HK-2 (cell line): ENCODE measurements around the gene S100A6.
A peak's percentile ranks its signal among the peaks of the same experiment; 100 is the strongest.
"Not testable (repeated sequence)": the region's sequence is repeated elsewhere in the genome, so short reads cannot be mapped to it uniquely, and the experiment has no call there.

ENCODE experiments used
- DNase-seq: peaks from one replicate; pipeline ENCODE4 v3.0.0-alpha.2; 2018; ENCODE audit not compliant: unreplicated experiment

The S100A6 gene

GRCh38 chr1:153563991-153564390, 28.2 kb upstream of the S100A6 start:
- DNase-seq = no peak

DNA sequence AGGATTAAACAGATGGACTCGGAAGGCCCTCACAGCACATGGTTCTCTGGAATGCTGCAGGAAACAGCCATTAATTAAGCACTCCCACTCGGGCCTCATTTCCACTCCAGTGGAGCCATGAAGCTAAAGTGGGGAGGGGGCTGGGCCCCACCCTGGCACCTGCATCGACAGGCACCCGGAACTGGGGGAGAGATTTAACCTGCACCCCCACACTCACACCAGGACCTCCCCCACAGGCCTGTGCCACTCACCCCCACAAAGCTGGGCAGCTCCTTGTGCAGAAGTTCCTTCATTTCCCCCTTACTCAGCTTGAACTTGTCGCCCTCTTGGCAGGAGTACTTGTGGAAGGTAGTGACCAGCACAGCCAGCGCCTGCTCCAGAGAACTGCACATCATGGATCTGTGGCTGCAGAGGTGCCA, 27.7 kb upstream of the S100A6 start:
- DNase-seq = no peak

DNA sequence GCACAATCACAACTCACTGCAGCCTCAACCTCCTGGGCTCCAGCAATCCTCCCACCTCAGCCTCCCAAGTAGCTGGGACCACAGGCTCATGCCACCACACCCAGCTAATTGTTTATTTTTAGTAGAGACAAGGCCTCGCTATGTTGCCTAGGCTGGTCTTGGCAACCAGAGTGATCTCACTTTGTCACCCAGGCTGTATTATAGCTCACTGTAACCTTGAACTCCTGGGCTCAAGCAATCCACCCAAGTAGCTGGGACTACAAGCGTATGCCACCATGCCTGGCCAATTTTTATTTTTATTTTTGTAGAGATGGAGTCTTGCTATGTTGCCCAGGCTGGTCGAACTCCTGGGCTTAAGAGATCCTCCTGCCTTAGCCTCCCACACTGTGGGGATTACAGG, 26.2 kb upstream of the S100A6 start:
- not testable (repeated sequence) for DNase-seq

- DNase-seq = no peak
These were observed 25.7 kb upstream of the S100A6 start for GRCh38 chr1:153561466-153561985.

DNA sequence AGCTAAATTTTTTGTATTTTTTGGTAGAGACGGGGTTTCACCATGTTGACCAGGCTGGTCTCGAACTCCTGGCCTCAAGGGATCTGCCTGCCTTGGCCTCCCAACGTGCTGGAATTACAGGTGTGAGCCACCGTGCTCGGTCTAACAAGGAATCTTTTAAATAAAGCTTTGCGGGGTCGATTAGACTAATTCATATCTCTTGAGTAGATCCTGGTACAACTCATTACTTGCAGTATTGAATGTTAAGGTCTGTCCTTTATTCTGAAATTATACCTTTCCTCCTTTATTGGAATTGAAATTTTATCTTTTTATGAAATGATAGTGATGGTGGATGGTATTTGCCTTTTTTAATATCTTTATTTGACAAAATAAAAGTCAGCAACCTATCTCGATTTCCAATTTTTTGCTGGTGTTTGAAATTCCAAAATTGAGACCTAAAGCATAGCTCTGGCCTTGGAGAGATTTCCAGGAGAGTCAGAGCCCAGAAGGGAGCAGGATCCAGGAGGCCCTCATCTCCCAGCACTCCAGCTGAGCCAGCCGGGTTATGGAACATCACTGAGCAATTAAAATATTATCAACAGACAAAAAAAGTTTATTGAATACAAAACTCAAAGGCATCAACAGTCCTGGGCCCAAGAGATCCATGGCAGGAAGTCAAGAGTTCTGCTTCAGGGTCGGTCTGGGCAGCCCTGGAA, 25.1 kb upstream of the S100A6 start:
- DNase-seq = no peak

DNA sequence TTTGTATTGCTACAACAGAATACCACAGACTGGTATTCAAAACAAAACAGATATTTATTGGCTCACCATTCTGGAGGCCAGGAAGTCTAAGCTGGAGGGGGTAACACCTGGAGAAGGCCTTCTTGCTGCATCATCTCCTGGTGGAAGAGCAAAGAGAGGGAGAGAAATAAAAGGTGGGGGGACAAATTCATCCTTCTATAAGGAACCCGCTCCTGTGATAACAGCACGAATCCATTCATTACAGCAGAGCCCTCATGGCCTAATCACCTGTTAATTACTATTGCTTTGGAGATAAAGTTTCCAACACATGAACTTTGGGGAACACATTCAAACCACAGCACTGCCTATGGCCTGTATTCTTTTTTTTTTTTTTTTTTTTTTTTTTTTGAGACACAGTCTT, 24.4 kb upstream of the S100A6 start:
- DNase-seq = no peak

GRCh38 chr1:153557877-153558276, 22.1 kb upstream of the S100A6 start:
- no peak for DNase-seq

GRCh38 chr1:153556348-153556747, 20.6 kb upstream of the S100A6 start:
- DNase-seq = no peak

DNA sequence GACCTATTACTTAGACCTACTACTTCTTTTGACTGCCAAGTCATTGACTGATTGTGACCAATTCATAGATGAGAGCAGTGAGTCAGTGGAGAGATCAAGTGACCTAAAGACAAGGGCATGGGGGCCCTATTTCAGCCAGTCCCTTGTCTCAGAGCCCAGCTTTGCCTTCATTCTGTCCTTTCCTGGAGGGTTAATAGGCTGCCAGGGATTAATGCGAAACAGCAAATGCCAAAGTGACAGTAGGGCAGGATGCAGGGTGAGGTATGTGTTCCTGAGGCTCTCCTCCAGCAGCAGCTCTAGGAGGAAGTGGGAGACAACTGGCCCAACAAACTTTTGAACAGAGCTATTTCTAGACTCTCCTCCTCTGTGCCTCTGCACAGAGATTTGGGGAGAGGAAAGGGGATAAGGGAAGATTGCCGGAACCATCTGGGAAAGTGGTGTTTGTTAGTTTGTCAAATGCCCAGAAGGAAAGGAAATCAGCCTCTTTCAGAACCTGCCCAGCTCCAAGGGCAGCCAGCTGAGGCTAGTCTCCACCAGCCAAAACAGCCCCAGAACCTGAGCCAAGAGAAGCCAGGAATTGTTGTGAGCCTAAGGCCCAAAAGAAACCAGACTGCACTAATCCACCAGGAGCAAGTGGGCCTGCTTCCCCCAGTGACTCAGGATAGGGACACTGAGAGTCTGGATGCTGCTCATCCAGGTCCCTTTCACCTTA, 18.2 kb upstream of the S100A6 start:
- no peak for DNase-seq

- DNase-seq = no peak
These were observed 17.3 kb upstream of the S100A6 start for GRCh38 chr1:153553096-153553495.

DNA sequence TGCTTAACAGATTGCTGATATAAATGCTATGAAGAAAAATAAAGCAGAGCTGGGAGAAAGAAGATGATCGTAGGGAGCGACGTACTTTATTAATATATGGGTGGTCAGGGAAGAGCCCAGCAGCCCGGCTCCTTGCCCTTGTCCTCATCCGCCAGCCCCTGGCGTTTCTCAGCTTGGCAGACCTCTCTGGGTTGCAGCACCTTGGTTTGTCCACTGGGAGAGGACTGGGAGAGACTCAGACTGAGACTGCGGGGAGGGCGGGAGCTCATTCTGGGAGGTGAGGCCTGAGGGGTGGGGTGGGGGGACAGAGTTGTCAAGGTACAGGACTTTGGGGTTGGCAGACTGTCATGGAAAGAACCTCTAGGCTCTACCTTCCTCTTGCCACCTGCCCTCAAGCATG, 16.5 kb upstream of the S100A6 start:
- DNase-seq = no peak

GRCh38 chr1:153550827-153551500, 15.2 kb upstream of the S100A6 start:
- no peak for DNase-seq

DNA sequence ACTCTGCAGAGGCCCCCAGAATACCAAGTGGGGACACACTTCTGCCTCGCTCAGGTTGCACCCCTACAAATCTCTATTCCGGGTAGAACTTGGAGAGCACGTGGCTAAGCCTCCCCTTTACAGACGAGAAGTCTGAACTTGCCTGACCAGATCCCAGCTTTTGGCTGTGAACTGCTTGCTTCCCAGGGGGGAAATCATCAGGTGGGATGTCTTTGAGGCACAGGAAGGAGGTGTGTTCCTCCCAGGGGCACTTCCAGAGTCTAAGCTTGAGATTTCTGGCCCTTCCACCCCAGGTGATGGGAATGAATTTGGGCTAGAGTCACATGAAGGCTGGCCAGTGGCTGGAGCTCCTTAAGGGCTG, 14.6 kb upstream of the S100A6 start:
- no peak for DNase-seq

GRCh38 chr1:153549741-153550397, 14.1 kb upstream of the S100A6 start:
- no peak for DNase-seq

DNA sequence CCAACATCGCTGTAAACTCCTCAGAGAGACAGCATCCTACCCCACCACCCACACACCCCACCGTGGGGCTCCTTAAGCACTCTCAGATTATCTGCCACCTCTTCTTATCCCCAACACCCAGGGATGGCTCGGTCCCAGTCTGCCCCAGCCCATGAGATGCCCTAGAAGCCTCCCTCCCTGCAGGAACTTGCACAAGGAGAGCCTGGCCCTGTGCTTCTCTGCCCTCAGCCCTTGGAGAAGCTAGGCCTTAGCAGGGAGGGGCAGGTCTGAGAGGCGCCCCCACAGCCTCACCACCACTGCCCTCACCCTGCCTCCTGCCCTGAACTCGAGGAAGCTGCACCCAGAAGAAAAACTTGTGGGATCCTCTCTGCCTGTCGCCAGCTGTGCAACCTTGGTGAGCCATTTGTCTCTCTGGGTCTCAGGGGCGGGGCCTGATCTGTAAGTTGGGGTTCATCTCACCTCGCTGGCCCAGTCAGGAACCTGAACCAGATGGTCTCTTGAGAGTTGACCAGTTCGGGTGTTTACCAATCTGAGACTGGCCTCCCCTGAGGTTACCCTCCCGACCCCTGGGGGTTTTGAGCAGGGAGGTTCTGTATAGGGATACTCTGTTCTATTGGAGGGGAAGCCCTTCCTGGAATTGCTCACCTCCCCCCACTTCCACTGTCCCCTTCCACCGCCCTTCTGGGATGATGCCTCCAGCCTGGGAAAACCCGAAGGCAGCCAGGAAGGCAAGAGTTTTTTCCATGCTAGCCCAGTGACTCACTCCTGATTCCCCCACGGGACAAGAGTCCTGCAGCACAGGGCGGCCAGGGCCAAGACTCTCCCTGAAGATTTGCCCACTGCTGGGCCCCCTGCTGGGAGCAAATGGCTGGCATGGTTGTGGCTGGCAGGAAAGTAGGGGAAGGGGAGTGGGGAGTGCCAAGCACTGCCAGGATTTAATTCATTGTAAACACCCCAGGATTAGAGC, 13.2 kb upstream of the S100A6 start, which contains the start of gene S100A3:
TSS of gene S100A3 (minus strand) at position 537 of the 967 bp plus-strand sequence. CDS start 773 bp downstream, outside the sequence.
- peak; percentile 89 for DNase-seq

DNA sequence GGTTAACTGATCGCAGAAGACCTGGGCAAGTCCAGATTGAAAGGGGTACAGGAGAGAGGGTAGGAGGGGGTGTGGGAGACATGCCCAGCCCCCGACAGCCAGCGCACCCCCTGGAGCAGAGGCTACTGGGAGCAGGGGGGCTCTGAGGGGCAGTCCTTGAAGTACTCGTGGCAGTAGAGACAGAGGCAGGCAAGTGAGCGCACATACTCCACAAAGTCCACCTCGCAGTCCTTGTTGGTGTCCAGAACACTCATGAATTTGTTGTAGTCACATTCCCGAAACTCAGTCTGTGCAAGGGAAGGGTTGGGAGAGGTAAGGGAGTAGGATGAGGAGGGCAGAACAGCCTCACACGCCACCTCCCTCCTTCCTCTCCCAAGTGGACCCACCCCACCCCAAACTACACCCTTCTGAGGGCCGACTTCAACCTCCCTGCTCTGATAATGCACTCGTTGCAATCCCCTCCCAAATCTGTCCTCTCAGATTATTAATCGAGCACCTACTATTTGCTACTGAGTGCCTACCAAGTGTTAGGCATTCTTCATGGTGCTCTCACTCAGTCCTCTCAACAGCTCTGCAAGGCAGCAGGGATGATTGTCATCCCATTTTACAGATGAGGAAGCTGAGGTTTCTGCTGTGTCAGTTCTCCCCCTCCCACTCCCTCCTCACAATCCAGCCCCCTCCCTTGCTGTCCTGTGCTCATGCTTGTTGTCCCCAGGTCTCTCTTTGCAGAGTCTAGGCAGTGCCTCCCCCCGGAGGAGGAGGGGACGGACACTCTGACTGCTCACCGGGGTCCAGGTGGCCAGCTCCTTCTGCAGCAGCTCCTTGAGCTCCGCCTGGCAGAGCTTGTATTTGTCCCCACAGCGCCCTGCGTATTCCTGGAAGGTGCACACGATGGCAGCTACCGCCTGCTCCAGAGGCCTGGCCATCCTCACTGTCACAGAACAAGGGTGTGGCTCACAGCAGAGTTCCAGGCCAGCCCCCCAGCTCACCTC, 12.1 kb upstream of the S100A6 start:
- DNase-seq = no peak

- DNase-seq = no peak
These were observed 11.2 kb upstream of the S100A6 start for GRCh38 chr1:153546796-153547559.

GRCh38 chr1:153546371-153546770, 10.6 kb upstream of the S100A6 start:
- DNase-seq = no peak
